NCI-H2029 (cell line): ENCODE results near the gene PCCA.
"Not testable (repeated sequence)": the region's sequence is repeated elsewhere in the genome, so short reads cannot be mapped to it uniquely, and the experiment has no call there.

Experiments
- DNase-seq: peaks from one replicate; lab custom pipeline; 2025; lab: John Stamatoyannopoulos, UW

PCCA gene

GRCh38 chr13:100362781-100363180 lies 273.9 kb downstream of the PCCA start:
- DNase-seq = no peak

GRCh38 chr13:100363285-100363711 lies 274.4 kb downstream of the PCCA start:
- no peak for DNase-seq

- DNase-seq = no peak
These were observed 275.0 kb downstream of the PCCA start for GRCh38 chr13:100363874-100364273.

- no peak for DNase-seq
These were observed 275.7 kb downstream of the PCCA start for GRCh38 chr13:100364591-100364990.

- DNase-seq = no peak
These were observed 276.8 kb downstream of the PCCA start for GRCh38 chr13:100365680-100366079.

GRCh38 chr13:100378533-100378932 lies 289.6 kb downstream of the PCCA start:
- no peak for DNase-seq

- peak; percentile 53 for DNase-seq
These were observed 292.8 kb downstream of the PCCA start for GRCh38 chr13:100381595-100382224.

GRCh38 chr13:100382785-100383184 lies 293.9 kb downstream of the PCCA start:
- DNase-seq = no peak

- no peak for DNase-seq
These were observed 298.5 kb downstream of the PCCA start for GRCh38 chr13:100387416-100387815.

- DNase-seq = not testable (repeated sequence)
These were observed 299.3 kb downstream of the PCCA start for GRCh38 chr13:100388150-100388549.

- DNase-seq = no peak
These were observed 300.0 kb downstream of the PCCA start for GRCh38 chr13:100388923-100389322.

- no peak for DNase-seq
These were observed 300.7 kb downstream of the PCCA start for GRCh38 chr13:100389617-100390016.

GRCh38 chr13:100392709-100393630 lies 304.1 kb downstream of the PCCA start:
- no peak for DNase-seq

GRCh38 chr13:100394005-100394695 lies 305.3 kb downstream of the PCCA start:
- DNase-seq = no peak

- no peak for DNase-seq
These were observed 306.9 kb downstream of the PCCA start for GRCh38 chr13:100395698-100396373.

GRCh38 chr13:100396776-100397175 lies 307.9 kb downstream of the PCCA start:
- no peak for DNase-seq

- no peak for DNase-seq
These were observed 308.7 kb downstream of the PCCA start for GRCh38 chr13:100397627-100398026.

- DNase-seq = no peak
These were observed 309.5 kb downstream of the PCCA start for GRCh38 chr13:100398360-100398759.

- peak; percentile 5 for DNase-seq
These were observed 310.6 kb downstream of the PCCA start for GRCh38 chr13:100399455-100399854.

- DNase-seq = no peak
These were observed 314.8 kb downstream of the PCCA start for GRCh38 chr13:100403675-100404074.

GRCh38 chr13:100409132-100409531 lies 320.2 kb downstream of the PCCA start:
- no peak for DNase-seq

GRCh38 chr13:100423375-100423774 lies 334.5 kb downstream of the PCCA start:
- no peak for DNase-seq
